CD4-positive, alpha-beta T cell treated with Interleukin-4 for 4 hours (primary cell): ENCODE results near the gene EHD3.

Experiments used
- DNase-seq: peaks from one replicate; pipeline ENCODE4 v3.0.0-alpha.2; 2020

Gene EHD3

DNA sequence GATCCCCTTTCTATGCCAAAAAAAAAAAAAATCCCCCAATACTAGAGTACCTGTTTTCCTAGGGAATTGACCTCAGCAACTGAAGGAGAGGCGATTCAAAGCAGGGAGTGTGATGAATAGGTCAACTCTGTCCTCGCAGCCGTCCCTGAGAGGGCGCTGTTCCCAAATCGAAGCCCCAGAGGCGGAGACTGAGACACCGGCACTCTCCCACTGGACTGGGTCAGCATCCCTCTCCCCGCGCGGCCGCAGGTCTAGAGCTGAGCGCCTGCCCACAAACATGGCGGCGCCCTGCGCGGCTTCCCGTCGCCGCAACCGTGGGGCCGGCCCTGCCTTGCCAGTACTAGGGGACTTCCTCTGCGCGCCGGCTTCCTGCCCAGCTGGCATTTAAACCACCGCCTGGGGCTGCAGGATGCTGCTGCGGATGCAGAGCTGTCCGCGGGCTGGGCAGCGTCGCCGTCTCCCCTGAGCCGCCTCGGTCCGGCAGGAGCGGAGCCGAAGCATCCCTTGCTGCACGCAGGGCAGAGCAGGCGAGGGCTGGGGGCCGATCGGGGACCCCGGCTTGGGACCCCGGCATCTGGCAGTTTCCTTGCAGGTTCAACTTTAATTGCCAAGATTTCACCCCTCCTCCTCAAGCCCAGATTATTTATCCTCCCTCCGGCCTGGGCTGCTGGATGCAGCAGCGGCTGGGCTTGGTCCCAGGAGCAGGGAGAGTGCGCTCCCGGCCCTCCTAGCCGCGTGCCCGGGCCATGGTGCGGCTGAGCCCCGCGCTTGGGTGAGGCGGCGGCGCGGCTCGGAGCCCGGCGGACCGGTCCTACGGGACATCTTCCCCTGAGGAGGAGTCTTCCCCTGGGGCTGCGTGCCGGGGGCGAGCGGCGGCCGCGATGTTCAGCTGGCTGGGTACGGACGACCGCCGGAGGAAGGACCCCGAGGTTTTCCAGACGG lies at the start of gene EHD3:
Gene EHD3 (plus strand): TSS at position 412 of the 942 bp plus-strand sequence. CDS start 470 bp downstream, at position 882.
- DNase-seq, result peak; percentile 77

DNA sequence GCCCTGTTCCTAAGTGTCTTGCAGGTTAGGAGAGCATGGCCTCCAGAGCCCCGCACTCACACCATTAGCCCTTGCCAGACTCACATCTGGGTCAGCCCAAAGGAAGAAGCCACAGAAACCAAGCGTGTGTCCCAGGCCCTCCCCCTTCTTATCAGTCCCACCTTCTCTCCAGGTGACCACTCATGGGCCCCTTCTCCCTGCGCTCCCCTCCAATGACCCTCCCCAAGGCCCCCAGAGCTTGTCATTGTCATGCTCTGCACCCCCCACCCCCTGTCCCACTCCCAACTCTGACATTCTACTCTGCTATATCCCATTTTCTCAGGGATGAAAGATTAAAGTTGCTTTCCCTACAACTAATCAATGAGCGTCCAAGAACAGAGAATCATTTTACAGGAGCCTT lies 46.8 kb upstream of the EHD3 start:
- DNase-seq, result no peak

DNA sequence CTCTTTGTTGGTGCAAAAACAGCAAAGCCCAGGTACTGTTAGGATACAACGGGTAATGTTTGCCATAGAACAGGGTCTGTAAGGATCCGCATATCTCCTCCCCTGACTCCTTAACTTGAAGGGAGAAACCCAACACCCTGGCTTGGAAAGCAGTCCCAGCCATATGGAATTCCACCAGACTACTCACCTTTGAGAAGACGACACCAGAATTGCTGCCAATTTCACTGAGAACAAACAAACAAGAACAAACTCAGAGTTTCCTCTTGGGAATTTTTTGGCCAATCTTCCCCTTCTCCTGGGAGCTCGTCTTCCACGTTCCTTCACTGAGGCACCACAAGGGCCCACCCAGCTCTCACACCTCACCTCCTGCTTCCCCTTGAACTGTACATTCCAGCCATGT lies 45.8 kb upstream of the EHD3 start:
- no peak for DNase-seq

DNA sequence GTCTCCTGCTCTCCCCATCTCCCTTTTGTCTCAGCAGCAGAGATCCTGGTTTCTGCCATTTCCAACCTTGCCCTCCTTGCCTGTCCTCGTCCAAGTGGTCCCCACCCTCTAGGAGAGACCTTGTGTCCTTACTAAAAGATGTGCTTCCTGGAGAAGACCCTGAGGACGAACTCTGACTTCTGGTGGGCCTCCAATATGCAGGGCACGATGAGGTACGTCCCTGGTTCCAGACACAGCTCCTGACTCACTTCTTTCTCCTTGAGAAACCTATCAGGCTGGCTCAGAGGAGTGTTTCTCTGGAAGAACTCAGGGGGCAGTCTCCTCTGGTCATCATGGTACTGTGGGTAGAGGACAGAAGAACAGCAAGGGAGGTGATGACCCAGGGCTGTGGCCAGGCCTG lies 44.8 kb upstream of the EHD3 start:
- DNase-seq, result no peak

GRCh38 chr2:31190188-31190587 lies 43.8 kb upstream of the EHD3 start:
- DNase-seq, result no peak

GRCh38 chr2:31191931-31192330 lies 42.0 kb upstream of the EHD3 start:
- no peak for DNase-seq

- no peak for DNase-seq
These were observed 41.6 kb upstream of the EHD3 start for GRCh38 chr2:31192396-31192795.

- no peak for DNase-seq
These were observed 41.0 kb upstream of the EHD3 start for GRCh38 chr2:31192851-31193392.

DNA sequence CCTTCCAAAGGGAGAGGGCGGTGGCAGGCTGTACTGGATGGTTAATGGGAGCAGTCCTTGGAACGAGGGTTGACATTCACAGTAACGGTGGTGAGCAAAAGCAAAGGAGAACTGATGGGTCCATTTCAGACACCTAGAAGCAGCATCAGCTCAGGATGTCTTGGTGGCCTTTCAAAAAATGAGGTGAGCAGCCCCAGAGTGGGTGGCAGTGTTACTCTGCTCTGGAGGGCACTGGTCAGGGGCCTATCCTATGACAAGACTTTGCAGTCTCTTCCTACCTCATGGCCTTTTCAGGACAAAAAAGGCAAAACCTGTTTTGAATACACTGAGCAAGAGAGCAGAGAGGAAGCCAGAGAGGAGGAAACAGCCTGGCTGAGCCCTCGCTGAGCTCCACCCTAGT lies 40.1 kb upstream of the EHD3 start:
- DNase-seq, result no peak

GRCh38 chr2:31196622-31197021 lies 37.3 kb upstream of the EHD3 start:
- DNase-seq, result no peak

GRCh38 chr2:31197166-31197565 lies 36.8 kb upstream of the EHD3 start:
- no peak for DNase-seq

GRCh38 chr2:31197669-31198068 lies 36.3 kb upstream of the EHD3 start:
- no peak for DNase-seq

GRCh38 chr2:31199206-31199605 lies 34.7 kb upstream of the EHD3 start:
- no peak for DNase-seq

GRCh38 chr2:31200972-31201371 lies 33.0 kb upstream of the EHD3 start:
- no peak for DNase-seq

- DNase-seq, result no peak
These were observed 31.9 kb upstream of the EHD3 start for GRCh38 chr2:31202041-31202440.

DNA sequence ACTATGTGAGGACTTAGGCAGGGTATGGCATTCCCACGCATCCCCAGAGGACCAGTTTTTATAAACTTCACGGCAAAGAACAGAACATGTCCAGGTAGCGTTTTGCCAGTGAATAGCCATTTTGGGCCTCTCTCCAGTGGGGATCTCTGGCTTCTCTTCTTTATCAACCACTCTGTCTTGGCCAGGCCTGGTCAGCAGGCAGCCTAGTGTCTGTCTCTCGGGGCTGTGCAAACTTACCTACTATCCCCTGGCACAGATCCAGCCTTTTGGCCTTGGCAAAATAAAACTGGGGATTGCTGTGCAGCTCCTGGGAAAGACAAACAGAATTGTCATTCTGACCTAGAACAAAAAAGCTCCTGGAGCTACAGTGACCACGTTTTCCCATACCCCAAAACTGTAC lies 31.1 kb upstream of the EHD3 start:
- DNase-seq, result no peak

GRCh38 chr2:31203916-31204315 lies 30.0 kb upstream of the EHD3 start:
- no peak for DNase-seq

- no peak for DNase-seq
These were observed 29.2 kb upstream of the EHD3 start for GRCh38 chr2:31204783-31205182.

DNA sequence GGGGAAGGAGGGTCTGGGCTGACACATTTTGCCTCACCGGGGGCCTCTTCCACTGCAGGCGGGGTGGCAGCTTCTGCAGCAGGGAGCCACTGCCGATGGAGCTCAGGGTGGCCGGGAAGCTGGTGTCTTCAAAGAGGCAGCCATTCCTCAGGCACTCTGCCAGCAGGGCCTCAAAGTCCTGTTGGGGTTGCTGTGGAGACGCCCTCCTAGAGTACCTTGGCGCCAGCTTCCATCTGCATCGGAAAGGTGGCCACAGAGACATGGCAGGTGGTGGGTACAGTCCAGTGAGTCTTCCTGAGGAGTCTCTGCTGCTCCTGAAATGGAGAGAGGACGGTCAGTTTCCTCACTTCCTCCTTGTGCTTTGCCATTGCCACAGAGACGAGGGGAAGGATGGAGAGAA lies 28.8 kb upstream of the EHD3 start:
- no peak for DNase-seq

GRCh38 chr2:31205613-31206012 lies 28.3 kb upstream of the EHD3 start:
- no peak for DNase-seq

- no peak for DNase-seq
These were observed 26.2 kb upstream of the EHD3 start for GRCh38 chr2:31207790-31208189.

- DNase-seq, result no peak
These were observed 25.7 kb upstream of the EHD3 start for GRCh38 chr2:31208240-31208639.

DNA sequence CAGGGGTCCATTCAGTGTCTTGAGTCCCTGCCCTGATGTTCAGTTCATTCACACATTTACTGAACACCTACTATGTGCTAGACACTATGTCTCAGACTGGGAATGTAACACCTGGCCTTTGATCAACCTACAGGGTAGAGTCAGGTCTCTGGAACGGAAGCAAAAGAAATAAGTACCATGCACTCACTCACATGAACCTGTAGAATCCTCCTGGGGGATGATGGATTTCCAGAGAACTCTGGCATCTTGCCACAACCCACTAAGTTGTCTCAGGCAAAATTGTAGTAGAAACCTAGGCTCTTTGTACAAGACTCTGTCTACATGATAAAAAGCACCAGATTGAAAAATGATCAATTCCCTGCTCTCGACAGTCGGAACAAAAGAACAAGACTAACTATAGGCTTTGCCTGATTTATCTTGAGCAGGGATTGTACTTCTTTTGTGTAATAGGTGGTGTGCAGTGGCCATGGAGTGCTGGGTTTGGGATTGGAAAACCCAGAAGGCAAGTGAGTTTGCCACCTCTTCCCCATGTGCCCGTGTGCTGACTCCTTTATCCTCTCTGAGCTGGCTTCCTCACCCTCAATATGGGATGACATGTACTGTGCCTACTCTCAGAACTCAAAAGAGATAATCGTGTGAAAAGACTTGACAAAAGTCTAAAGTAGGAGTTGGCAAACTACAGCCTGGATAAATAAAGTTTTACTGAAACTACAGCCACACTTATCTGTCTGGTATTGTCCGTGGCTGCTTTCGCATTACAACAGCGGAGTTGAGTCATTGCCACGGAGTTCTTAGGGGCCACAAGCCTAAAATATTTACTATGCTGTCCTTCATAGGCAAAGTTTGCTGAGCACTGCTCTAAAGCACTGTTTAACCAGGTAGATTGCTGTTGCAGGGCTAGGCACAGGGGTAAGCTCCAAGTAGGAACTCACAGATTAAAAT lies 21.0 kb upstream of the EHD3 start:
- no peak for DNase-seq
